Left kidney (tissue), 2 donors: Measurements from ENCODE around the gene CDK5RAP1. TPM values are rescaled to one million over a fixed set of nuclear protein-coding genes. Genes with fewer than 3 reads are reported as not detected.

ENCODE experiments used
- DNase-seq: peaks from one replicate; pipeline ENCODE4 v3.0.0-alpha.2; 2013
- polyA plus RNA-seq: library from polyadenylated mRNA; unstranded; fragments of 120-200 nt; gene quantifications from one replicate; pipeline ENCODE4 v1.2.1, GENCODE V29; 2013; ENCODE audit not compliant: insufficient read length

The CDK5RAP1 gene
- polyA plus RNA-seq, 1 donor = 46.6 TPM

- DNase-seq = no peak
Measured at GRCh38 chr20:33334111-33334510, 67.2 kb downstream of the CDK5RAP1 start.

GRCh38 chr20:33333616-33334015 lies 67.7 kb downstream of the CDK5RAP1 start:
- DNase-seq = no peak

GRCh38 chr20:33332905-33333456 lies 68.3 kb downstream of the CDK5RAP1 start:
- no peak for DNase-seq

- DNase-seq = no peak
Measured at GRCh38 chr20:33328157-33329137, 72.9 kb downstream of the CDK5RAP1 start.

GRCh38 chr20:33325350-33325749 lies 76.0 kb downstream of the CDK5RAP1 start:
- no peak for DNase-seq

- DNase-seq = no peak
Measured at GRCh38 chr20:33323236-33323635, 78.1 kb downstream of the CDK5RAP1 start.

GRCh38 chr20:33322456-33322855 lies 78.9 kb downstream of the CDK5RAP1 start:
- no peak for DNase-seq

GRCh38 chr20:33320006-33320405 lies 81.3 kb downstream of the CDK5RAP1 start:
- no peak for DNase-seq

GRCh38 chr20:33318096-33318429 lies 83.3 kb downstream of the CDK5RAP1 start:
- no peak for DNase-seq

GRCh38 chr20:33317424-33318095 lies 83.8 kb downstream of the CDK5RAP1 start:
- DNase-seq = no peak

- DNase-seq = no peak
Measured at GRCh38 chr20:33316958-33317357, 84.4 kb downstream of the CDK5RAP1 start.

GRCh38 chr20:33316343-33316742 lies 85.0 kb downstream of the CDK5RAP1 start:
- no peak for DNase-seq

- no peak for DNase-seq
Measured at GRCh38 chr20:33313686-33314314, 87.5 kb downstream of the CDK5RAP1 start.

- DNase-seq = no peak
Measured at GRCh38 chr20:33312583-33312982, 88.7 kb downstream of the CDK5RAP1 start.

GRCh38 chr20:33311996-33312395 lies 89.3 kb downstream of the CDK5RAP1 start:
- DNase-seq = no peak

GRCh38 chr20:33311011-33311410 lies 90.3 kb downstream of the CDK5RAP1 start:
- no peak for DNase-seq

- no peak for DNase-seq
Measured at GRCh38 chr20:33310327-33310899, 90.9 kb downstream of the CDK5RAP1 start.

- DNase-seq = no peak
Measured at GRCh38 chr20:33309631-33310030, 91.7 kb downstream of the CDK5RAP1 start.
